Measurements from ENCODE around the gene GPR27.

GPR27 gene

DNA sequence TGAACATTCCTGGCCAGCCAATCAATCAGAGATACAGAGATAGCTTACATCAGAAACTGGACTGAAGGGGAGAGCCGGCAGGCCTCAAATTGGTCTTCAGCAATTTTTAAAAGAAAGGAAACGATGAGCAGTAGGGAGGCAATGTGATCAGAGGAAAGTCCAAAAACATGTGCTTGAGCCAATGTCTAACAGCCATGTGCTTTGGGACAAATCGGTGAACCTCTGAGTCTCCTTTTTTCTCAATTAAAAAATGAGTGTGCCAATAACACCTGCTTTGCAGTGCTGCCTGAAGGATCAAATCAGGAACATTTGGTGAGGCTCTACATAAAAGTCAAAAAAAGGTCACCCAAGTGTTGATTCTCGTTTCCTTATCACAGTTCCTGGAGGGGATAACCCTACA, 21.0 kb upstream of the GPR27 start:
- DNase-seq (ENCODE audit: low read depth in 2 of 2), result no peak

DNA sequence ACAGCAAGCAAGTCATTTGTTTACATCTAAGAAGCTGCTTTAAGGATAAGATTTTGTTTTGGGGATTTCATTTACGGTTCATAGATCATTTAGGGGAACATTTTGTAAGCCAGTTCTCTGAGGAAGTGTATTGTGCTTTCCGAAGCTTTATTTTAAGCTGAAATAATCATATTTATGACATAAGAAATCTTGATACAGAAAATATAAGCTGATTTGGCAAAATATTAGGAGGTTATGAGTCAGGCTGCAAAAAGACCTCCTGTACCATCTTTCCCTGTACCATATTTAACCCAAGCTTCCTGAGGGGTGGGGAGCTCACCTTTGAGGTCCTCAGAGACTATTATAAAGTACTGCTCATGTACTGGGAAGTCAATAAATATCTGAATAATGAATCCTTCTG, 20.3 kb upstream of the GPR27 start:
- DNase-seq (ENCODE audit: low read depth in 2 of 2), result no peak

DNA sequence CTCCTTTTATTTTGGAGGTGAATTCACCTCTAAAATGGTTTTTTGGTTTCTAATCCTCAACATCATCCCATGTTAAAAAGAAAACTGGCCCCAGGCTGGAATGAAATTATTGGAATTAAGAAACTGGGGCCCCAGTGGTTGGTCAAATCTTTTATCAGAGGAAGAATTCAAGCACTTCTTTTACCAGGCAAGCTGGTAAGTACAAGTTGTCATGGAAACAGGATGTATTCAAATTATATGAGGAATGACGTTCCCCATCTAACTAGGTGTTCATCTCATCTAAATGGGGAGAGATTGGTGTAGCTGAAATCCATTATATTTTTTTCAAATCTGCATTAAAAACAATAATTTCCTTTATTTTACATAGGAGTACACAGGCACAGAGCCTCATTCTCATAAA, 18.8 kb upstream of the GPR27 start:
- DNase-seq (ENCODE audit: low read depth in 2 of 2), result no peak

DNA sequence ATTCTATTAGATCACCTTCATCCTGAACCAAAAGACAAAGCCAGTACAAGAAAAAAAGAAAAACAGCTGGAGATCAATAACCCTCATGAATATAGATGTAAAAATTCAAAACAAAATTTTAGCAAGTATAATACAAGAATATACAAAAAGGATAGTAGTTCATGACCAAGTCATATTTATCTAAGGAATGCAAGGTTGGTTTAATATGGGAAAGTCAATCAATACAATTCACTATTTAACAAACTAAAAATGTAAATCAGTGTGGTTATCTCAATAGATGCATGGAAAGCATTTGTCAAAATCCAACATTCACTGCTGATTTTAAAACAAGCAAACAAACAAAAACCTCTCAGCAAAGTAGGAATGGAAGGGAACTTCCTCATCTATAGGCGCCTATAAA, 11.0 kb upstream of the GPR27 start:
- DNase-seq (ENCODE audit: low read depth in 2 of 2), result no peak

DNA sequence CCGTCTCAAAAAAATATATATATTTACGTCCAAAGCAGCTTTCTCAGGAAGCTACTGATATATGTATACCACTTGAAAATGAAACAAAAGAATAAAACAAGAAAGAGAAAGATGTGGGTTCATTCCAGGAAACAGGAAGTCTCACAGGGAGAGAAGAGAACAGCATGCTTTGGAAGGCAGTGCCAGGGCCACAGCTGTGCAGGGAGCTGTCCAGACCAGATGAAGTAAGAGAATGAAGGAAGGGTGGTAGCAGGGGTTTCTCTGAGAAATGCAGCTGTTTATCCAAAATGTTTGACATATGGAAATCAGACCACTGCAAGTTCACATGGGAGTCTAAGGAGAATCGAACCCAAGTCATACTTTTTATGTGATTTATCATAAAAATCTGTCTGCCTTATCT, 8.9 kb upstream of the GPR27 start:
- DNase-seq (ENCODE audit: low read depth in 2 of 2), result no peak

DNA sequence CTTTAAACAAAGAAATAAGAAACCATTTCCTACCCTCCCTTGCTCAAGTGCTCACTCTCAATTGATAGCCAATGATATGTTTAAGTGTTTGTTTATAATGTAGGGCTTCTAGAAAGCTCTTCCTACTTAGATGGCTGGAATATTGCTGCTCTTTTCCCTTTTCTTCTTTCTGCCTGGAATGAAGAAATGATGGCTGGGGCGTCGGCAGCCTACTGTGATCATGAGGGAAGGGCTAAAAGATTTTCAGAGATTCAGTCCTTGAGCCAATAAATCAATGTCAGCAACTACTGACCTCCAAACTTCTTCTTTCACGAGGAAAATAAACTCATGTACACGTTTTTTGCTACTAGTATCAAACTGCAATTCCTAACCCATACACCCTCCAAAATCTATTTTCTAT, 2.1 kb upstream of the GPR27 start:
- no peak for DNase-seq (ENCODE audit: low read depth in 2 of 2)

DNA sequence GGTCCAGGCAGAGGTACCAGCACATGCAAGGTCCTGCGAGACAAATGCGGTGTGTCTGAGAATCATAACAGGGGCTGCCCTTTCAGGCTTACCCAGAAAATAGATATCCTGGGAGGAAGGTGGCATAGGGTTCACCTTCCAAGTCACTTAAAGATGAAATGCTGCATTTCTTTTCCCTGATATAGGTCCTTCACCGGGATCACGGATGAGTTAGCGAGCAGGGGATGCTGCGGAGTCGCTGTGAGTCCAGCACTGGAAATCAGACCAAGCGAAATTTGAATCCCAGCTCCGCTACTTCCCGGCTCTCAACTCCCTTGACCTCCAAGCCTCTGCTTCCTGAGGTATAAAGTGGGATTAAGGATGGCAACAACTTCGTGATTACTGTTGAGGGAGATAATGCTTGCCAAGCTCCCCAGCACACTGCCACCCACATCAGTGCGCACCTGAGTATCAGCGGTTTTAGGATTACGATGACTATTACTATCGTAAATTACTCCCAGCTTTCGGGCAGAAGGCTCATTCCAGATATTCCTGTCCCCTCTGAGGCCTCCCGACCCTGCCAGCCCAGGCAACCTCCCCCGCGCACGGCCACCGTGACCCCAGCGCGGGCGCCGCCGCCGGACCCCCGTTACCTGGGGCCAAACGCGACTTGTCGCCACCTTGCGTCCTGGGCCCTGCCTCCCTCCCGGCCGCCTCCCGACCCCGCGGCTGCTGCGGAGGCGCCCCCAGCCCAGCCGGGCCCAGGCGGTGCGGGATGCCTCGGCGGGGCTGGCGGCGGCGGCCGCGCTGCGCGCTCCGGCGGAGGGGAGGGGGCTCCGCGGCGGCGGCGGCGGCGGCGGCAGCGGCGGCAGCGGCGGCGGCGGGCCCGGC, 589 bp upstream of the GPR27 start:
- DNase-seq (ENCODE audit: low read depth in 2 of 2), result no peak

DNA sequence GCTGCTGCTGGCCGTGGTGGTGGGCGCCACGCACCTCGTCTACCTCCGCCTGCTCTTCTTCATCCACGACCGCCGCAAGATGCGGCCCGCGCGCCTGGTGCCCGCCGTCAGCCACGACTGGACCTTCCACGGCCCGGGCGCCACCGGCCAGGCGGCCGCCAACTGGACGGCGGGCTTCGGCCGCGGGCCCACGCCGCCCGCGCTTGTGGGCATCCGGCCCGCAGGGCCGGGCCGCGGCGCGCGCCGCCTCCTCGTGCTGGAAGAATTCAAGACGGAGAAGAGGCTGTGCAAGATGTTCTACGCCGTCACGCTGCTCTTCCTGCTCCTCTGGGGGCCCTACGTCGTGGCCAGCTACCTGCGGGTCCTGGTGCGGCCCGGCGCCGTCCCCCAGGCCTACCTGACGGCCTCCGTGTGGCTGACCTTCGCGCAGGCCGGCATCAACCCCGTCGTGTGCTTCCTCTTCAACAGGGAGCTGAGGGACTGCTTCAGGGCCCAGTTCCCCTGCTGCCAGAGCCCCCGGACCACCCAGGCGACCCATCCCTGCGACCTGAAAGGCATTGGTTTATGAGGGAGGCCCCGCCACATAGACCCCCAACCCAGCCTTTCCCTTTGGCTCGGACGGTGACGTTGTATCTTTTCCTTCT, 1.1 kb downstream of the GPR27 start:
- DNase-seq (ENCODE audit: low read depth in 2 of 2), result no peak

DNA sequence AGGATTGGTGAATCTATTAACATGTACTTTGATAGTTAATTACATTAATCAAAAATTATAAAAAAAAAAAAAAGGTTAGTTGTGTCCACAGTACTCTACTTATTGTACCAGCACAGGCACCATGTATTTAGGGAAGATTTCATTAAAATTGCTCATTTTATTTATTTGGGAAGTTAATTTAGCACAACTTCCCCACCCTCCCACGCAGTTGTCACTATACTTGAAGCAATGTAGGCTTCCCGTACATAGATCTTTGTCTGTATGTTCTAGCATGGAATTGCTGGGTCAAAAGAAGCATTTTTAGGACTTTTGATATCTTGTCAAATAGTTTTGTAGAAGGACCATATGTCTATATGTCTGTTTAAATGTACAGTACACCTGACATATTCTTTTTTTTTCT, 4.4 kb downstream of the GPR27 start:
- no peak for DNase-seq (ENCODE audit: low read depth in 2 of 2)

DNA sequence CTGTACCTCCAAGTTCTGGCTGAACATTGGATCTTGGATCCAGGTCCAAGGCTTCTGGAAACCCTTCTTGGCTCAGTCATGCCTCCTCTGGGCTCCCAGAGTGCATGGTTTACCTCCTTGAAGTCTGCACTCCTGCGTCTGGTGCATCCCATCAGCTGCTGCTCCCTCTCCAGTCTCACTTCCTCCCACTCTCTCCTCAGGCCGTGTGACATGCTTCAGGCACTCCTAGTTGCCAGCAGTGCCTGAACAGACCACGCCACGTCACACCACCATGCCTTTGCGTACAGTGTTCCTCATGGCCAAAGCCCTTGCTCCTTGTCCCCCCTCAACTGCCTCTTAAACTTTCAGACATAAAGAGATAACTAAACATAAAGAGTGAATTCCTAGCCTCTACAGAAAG, 5.7 kb downstream of the GPR27 start:
- DNase-seq (ENCODE audit: low read depth in 2 of 2), result no peak

DNA sequence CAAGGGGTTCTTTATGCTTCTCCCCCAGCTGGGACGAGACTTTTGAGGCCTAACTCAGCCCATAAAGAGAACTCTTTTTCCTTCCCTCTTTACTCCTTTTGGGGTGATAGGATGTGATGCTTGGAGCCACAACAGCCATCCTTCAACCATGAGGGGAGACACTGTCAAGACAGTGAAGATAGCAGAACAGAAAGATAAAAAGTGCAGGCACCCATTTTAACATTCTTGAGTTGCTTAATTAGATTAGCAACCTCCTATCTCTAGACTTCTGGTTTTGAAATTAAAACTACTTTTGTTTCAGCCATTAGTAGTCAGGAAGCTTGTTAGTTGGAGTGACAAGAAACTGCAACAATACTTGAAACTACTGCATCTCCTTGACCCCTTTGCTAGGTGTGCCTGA, 6.5 kb downstream of the GPR27 start:
- DNase-seq (ENCODE audit: low read depth in 2 of 2), result no peak

DNA sequence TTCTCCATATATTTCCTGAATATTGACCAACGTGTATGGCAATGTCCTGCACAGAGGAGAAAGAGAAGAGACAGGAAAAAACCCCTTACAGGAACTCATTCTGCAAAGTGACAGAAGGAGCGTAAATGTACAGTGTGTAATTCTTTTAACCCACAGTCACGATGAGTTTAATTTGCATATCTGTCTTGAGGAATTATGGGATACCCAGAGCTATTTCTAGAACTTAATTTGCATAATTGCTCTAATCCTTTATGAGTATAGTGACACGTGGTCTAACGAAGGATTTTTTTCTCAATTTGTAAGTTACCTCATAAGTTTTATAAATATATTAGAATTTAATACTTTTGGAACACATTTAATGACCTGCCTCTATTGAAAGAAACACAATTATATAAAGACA, 9.8 kb downstream of the GPR27 start:
- no peak for DNase-seq (ENCODE audit: low read depth in 2 of 2)

DNA sequence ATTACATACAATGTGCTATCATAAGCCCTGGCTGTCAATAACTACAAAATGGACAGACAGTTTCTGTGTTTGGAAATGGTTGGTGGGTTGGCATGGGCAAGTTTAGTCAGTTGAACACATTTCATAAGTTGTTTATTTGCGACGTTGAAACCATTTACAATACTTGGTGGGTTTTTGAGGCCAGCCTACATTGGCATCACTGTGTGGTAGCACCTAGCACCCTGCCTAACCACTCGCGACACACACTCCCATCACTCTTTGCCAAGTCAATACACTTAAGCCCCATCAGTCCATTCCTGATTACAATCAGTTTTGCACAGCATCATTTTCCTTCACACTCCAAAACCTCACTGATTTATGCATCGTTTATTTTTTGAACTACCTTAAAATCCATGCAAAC, 17.5 kb downstream of the GPR27 start:
- no peak for DNase-seq (ENCODE audit: low read depth in 2 of 2)

DNA sequence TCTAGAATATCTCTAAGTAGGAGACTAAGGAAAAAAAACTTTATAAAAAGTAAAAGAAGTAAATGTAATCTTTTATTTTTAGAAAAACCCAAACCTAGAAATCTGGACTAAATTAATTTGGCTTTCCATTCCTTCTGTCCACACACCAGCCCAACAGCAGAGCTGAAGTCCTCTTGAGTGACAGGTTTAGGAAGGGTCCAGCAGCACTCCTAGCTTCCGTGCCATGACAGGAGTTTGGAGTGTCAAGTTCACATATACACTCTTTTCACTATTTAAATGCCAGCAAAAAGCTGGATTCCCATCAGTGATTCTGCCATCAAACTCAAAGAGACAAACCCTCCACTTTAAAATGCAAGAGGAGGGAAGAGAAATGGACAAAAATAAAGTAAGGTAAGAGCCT, 18.2 kb downstream of the GPR27 start:
- DNase-seq (ENCODE audit: low read depth in 2 of 2), result no peak

DNA sequence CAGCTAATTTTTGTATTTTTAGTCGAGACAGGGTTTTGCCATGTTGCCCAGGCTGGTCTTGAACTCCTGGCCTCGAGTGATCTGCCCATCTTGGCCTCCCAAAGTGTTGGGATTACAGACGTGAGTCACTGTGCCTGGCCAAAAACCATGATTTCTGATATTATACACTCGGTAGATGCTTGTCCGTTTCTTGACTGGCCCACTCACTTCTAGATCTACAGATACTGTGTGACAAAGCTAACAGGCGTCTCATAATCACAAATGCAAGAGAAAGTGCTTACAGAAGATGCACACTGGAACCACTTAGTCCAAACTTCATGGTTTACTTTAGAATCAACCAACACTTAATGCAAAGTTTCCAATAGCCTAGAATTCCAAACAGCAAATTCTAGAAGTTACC, 22.9 kb downstream of the GPR27 start:
- no peak for DNase-seq (ENCODE audit: low read depth in 2 of 2)

DNA sequence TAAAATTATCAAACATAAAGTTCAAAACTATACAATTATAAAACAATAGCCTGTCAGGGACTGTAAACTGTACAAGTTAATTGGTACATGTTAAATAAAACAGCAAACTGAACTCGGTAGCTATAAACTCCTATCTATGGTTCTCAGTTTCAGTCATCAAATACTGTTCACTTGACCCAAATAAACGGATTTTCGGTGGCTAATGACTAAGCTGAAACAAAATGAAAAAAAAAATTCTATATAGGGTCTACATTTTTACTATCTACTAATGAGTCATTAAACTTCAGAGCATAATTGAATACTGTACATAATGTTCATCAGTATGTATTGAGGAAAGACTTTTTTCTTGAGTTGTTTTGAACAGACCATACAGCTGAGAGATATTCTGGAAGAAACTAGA, 24.7 kb downstream of the GPR27 start:
- no peak for DNase-seq (ENCODE audit: low read depth in 2 of 2)

DNA sequence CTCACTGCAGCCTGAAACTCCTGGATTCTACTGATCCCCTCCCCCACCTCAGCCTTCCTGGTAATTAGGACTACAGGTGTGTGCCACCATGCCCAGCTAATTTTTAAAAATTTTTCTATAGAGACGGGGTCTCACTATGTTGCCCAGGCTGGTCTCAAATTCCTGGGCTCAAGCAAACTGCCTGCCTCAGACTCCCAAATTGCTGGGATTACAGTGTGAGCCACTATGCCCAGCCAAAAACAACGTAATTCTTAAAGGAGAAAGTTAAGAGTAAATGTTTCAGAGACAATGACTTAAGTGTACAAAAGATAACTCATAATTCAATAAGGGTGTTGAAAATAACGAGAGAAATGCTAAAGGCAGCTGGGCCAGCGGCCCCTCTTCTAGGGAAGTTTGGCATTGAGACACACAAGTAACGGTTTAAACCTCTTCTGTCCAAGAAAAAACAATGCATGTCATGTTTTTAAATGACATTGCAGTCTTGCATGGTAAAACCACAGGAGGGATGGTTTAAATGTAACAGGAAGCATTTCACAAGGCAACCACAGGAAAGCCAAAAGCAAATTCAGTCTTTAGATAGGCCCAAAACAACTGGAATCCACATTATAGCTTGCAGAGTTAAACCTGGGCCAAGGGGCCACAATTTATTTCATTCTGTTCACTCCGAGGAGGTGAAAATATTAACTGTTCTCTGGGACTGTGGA, 26.2 kb downstream of the GPR27 start:
- DNase-seq (ENCODE audit: low read depth in 2 of 2), result no peak

DNA sequence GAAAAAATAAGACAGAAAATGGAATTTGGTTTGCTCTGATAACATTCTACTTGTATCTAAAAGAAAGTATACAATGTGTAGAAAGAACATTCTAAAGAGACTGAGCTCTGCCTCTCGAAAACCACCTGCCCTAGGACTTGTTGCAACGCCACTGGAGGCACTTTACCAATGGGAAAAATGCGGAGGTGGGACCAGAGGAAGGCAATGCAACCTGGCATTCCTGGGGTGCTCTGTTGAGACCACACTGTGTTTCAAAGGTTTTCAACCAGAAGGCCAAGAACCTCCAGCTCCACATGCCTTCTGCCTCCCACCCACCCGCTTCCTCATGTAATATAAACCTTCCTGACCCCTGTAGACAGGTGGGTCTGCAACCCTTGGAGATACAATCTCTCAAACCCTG, 26.8 kb downstream of the GPR27 start:
- DNase-seq (ENCODE audit: low read depth in 2 of 2), result no peak

DNA sequence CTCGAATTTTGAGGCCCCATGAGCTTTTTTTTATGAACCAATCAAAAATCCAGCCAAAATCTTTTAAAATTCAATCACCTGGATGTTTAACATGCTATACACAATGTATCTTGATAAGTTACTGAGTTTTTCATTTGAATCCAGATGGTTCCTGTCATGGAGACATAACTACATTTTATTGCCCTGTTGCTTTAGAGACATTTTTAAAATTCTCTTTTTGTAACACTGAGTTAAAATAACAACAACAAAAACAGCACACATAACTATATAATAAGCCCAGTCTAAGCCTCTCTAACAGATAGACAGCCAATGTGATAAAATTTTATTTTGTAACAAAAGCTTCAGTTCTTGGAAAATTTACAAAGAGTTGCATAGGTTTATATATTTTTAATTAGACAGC, 29.5 kb downstream of the GPR27 start:
- DNase-seq (ENCODE audit: low read depth in 2 of 2), result no peak

DNA sequence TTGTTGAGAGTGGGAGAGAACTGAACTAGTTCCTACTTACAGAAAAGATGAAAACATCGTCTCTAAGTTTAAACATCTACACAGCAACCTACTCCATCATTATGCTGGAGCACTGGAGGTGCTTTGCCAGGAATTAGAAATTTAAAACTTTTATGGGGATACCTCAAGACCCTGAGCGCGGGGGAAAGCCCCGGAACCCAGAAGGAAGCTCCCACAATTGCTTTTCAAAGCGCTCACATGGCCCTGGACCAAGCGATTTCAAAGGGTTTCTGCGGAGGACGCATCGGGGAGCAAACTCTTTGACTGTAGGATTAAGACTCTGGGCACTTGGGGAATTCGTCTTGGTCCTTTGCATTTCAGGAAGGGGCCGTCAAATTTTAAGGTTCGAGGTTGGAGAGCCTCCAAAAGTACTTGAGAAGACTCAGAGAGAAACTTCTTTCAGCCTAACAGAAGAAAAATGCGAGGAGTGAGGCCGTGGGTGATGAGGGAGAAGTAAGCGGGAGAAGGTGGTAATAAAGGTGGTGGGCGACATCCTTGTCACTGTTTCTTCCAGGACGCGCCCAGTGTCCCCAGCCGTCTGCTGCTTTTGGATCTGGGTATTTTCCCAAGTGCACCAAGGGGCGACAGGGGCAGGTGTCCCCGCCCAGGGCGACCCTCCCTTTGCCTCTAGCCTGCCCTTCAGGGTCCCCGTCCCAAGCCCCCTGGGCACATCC, 30.7 kb downstream of the GPR27 start:
- DNase-seq (ENCODE audit: low read depth in 2 of 2), result no peak

DNA sequence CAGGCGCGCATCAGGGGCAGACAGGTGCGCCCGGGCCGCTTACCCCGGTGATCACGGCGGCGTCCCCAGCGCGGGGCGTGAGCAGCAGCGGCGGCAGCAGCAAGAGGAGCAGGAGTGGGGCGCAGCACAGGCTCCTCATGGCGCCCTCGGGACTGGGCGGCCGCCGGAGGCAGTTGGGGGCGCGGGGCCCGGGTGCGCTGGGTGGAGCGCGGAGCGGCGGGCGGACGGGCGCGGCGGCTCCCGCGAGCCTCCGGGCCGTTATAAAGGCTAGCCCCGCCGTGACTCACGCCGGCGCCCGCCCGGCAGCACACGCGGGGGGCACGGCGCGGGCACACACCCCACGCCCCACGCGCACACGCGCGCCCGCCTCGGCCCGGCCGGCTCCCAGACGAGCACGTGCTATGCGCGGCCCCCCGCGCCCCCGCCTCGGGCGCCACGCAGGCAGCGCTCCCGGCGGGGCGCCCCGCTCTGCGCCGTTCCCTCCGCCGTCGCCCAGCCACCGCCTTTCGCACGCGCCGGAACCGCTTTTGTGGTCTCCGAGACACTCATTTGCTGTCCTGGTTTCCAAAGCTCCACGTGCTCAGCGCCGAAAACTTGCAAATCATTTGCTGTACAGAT, 31.4 kb downstream of the GPR27 start, which contains the start of gene PROK2:
TSS of gene PROK2 (minus strand) at position 235 of the 618 bp plus-strand sequence. CDS start at position 139, 96 bp downstream.
- no peak for DNase-seq (ENCODE audit: low read depth in 2 of 2)

All from stimulated activated CD8-positive, alpha-beta memory T cell treated with anti-CD3 and anti-CD28 coated beads, Interleukin-7, amount 100 ng/mL, for 1 hour (primary cell).